Smooth muscle cell (in vitro differentiated cells): ENCODE data around the gene FBLN2. TPM values are rescaled to one million over a fixed set of nuclear protein-coding genes. Genes with fewer than 3 reads are reported as not detected.

Experiments
- DNase-seq: peaks from one replicate; lab custom pipeline; 2025; ENCODE audit not compliant: unreplicated experiment; lab: John Stamatoyannopoulos, UW
- H2AFZ ChIP-seq: fragments of 200-600 bp; sonication (generic); 2 replicates; pipeline ENCODE4 v1.6.0; 2016; ENCODE audit warnings: antibody characterized with exemption, low read depth, mild to moderate bottlenecking
- H3F3A ChIP-seq: fragments of 200-600 bp; sonication (generic); 2 replicates; pipeline ENCODE4 v1.6.0; 2017; ENCODE audit warnings: antibody characterized with exemption, low read depth
- H3K27ac ChIP-seq: fragments of 200-600 bp; sonication (generic); 2 replicates; pipeline ENCODE4 v1.5.1; 2016; ENCODE audit warnings: low read depth, mild to moderate bottlenecking
- H3K27me3 ChIP-seq: fragments of 200-600 bp; sonication (generic); 2 replicates; pipeline ENCODE4 v1.6.1; 2016; ENCODE audit warnings: low read depth, mild to moderate bottlenecking
- H3K36me3 ChIP-seq: fragments of 200-600 bp; sonication (generic); 2 replicates; pipeline ENCODE4 v1.5.1; 2016; ENCODE audit warnings: low read depth
- H3K4me1 ChIP-seq: fragments of 200-600 bp; sonication (generic); 2 replicates; pipeline ENCODE4 v1.5.1; 2016; ENCODE audit warnings: low read depth
- H3K4me2 ChIP-seq: fragments of 200-600 bp; sonication (generic); 2 replicates; pipeline ENCODE4 v1.6.0; 2016; ENCODE audit warnings: mild to moderate bottlenecking
- H3K4me3 ChIP-seq: fragments of 200-600 bp; sonication (generic); 2 replicates; pipeline ENCODE4 v1.5.1; 2016; ENCODE audit warnings: mild to moderate bottlenecking
- H3K79me2 ChIP-seq: fragments of 200-600 bp; sonication (generic); 2 replicates; pipeline ENCODE4 v1.6.0; 2016; ENCODE audit warnings: low read depth, mild to moderate bottlenecking
- H3K9ac ChIP-seq: fragments of 200-600 bp; sonication (generic); 2 replicates; pipeline ENCODE4 v1.6.0; 2016; ENCODE audit warnings: low read depth
- H3K9me3 ChIP-seq: fragments of 200-600 bp; sonication (generic); replicated peaks from 2 replicates; pipeline ENCODE4 v1.5.1; 2016; ENCODE audit warnings: low read depth
- H4K20me1 ChIP-seq: fragments of 200-600 bp; sonication (generic); 2 replicates; pipeline ENCODE4 v1.6.0; 2016; ENCODE audit warnings: low read depth
- WGBS: methylation state at CpG from one replicate; pipeline ENCODE4 v1.1.7; 2016; ENCODE audit warnings: low lambda C conversion rate; 5-methylcytosine and 5-hydroxymethylcytosine counted together
- polyA plus RNA-seq: library from polyadenylated mRNA; unstranded; fragments of >200 nt; fragmentation: Nextera tagmentation; extraction: Ambion mirVana; gene quantifications from 2 replicates; pipeline ENCODE4 v1.2.1, GENCODE V29; 2016
- total RNA-seq: library from RNA; depleted of rRNA; stranded (reverse); fragments of >200 nt; gene quantifications from 2 replicates; pipeline ENCODE4 v1.2.3, GENCODE V29; 2014
- TF ChIP-seq, protein P1 (sequence below): fragments of 200-600 bp; sonication (generic); IDR thresholded peaks from 2 replicates; pipeline ENCODE4 v1.5.1; 2017; ENCODE audit warnings: borderline replicate concordance, mild to moderate bottlenecking, antibody characterized with exemption; ENCODE audit not compliant: insufficient read depth, poor library complexity, severe bottlenecking

FBLN2 gene
- total and polyA plus RNA-seq, 2 experiments from 2014 or later: 159 to 390 TPM

DNA sequence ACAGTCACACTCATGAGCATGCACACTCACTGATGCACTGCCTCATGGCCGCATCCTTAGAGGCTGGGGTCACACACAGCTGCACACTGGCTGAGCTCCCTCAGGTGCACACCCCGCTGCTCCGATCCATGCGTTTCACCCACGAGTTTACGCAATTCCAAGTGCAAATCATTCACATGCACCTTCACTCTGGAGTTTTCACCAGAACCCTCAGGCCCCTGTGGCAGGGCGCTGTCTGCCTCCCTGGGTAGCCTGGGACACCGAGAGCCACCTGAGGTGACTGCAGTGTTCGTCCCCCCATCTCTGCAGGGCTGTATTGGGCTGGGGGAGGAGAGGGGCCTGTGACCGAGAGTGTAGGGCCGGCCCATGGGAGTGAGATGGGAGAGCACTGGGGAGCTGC lies 134.8 kb downstream of the FBLN2 start:
- H3K36me3 ChIP-seq: no peaks in the 10 kb centered on the region
- H3K27me3 ChIP-seq: peaks cover 6% of the 10 kb centered on the region
- no peak overlapping the region for H3K27ac ChIP-seq
- no peak overlapping the region for H3K4me3 ChIP-seq
- H3K9me3 ChIP-seq: no peaks in the 10 kb centered on the region
- no peak overlapping the region for H3K4me2 ChIP-seq
- no peak overlapping the region for H2AFZ ChIP-seq
- no peaks in the 10 kb centered on the region for H3K79me2 ChIP-seq
- H3F3A ChIP-seq: no peaks in the 10 kb centered on the region
- TF ChIP-seq, protein P1, sequence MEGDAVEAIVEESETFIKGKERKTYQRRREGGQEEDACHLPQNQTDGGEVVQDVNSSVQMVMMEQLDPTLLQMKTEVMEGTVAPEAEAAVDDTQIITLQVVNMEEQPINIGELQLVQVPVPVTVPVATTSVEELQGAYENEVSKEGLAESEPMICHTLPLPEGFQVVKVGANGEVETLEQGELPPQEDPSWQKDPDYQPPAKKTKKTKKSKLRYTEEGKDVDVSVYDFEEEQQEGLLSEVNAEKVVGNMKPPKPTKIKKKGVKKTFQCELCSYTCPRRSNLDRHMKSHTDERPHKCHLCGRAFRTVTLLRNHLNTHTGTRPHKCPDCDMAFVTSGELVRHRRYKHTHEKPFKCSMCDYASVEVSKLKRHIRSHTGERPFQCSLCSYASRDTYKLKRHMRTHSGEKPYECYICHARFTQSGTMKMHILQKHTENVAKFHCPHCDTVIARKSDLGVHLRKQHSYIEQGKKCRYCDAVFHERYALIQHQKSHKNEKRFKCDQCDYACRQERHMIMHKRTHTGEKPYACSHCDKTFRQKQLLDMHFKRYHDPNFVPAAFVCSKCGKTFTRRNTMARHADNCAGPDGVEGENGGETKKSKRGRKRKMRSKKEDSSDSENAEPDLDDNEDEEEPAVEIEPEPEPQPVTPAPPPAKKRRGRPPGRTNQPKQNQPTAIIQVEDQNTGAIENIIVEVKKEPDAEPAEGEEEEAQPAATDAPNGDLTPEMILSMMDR: no peak
- 97% methylated on average over 11 of the region's 11 CpGs for WGBS
- peaks cover 5% of the 10 kb centered on the region for H3K4me1 ChIP-seq
- no peak overlapping the region for H3K9ac ChIP-seq
- DNase-seq: no peak
- H4K20me1 ChIP-seq: no peaks in the 10 kb centered on the region

DNA sequence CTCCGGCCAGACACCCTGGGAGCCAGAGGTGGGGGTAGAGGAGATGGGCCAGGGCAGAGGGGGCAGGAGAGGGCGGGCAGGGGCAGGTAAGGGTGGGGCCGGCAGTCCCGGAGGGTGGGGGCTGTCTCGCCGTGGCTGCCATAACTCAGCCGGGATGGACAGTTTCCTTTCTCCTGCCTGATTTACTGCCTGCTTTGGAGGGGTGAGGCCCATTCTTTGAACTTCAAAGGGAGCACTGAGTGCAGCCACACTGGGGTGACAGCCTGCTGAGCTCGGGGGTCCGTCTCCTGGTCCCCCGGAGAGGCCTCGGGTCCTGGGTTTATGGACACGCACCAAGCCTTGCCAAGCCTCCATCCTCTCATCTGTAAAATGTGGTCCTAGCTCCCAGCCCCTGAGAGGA lies 135.4 kb downstream of the FBLN2 start:
- Histone ChIP-seq H3K27ac (no peak overlapping the region), H3K36me3 (no peaks in the 10 kb centered on the region), H3K9ac (no peak overlapping the region), H3F3A (no peaks in the 10 kb centered on the region), H2AFZ (no peak overlapping the region), H3K4me2 (no peak overlapping the region), H3K4me1 (peaks cover 5% of the 10 kb centered on the region), H3K9me3 (no peaks in the 10 kb centered on the region), H3K27me3 (peaks cover 3% of the 10 kb centered on the region), H3K79me2 (no peaks in the 10 kb centered on the region), H3K4me3 (no peak overlapping the region), H4K20me1 (no peaks in the 10 kb centered on the region)
- TF ChIP-seq, protein P1: no peak
- DNase-seq: no peak
- 86% methylated on average over 10 of the region's 12 CpGs for WGBS

DNA sequence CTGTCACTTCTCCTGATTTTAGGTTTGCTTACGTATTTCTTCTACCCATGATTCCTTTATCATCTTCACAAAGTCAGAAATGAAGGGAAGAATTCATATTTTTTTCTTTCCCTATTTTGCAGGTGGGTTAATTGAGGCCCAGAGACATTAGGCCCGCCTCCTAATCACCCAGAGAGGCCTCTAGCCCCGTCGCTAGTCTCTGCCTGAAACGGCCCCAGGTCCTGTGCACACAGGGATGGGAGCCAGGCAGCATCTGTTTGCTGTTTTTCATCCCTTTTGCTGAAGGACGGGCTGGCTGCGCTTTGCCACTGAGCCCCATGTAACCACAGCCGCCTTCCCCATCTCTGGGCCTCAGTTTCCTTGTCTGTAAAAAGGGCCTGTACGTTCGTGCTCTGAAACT lies 135.9 kb downstream of the FBLN2 start:
- no peak overlapping the region for H3K27ac ChIP-seq
- H3F3A ChIP-seq: no peaks in the 10 kb centered on the region
- DNase-seq: no peak
- TF ChIP-seq, protein P1: no peak
- no peak overlapping the region for H2AFZ ChIP-seq
- WGBS: 81% methylated on average over 10 of the region's 10 CpGs
- H3K9ac ChIP-seq: no peak overlapping the region
- H3K4me1 ChIP-seq: peaks cover 5% of the 10 kb centered on the region
- H4K20me1 ChIP-seq: no peaks in the 10 kb centered on the region
- no peaks in the 10 kb centered on the region for H3K9me3 ChIP-seq
- H3K36me3 ChIP-seq: no peaks in the 10 kb centered on the region
- H3K27me3 ChIP-seq: no peaks in the 10 kb centered on the region
- no peaks in the 10 kb centered on the region for H3K79me2 ChIP-seq
- H3K4me2 ChIP-seq: no peak overlapping the region
- H3K4me3 ChIP-seq: no peak overlapping the region

DNA sequence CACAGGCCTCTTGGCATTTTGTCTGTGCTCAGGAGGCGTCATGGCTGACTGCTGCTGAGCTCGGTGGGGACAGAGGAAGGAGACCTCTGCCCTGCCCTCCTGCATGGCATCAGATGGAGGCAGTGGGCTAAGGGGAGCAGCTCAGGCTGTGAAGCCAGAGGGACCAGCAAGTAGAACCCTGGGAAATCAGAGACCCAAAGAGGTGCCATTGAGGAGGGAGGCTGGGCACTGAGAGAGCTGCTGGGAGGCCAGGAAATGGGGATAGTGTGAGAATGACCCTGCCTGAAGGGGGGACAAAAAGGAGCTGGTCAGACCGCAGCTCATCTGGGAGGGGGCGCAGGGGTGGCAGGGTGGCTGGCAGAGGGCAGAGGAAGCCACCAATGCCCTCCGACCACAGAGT lies 136.8 kb downstream of the FBLN2 start:
- H3K4me1 ChIP-seq: peaks cover 10% of the 10 kb centered on the region
- no peak overlapping the region for H2AFZ ChIP-seq
- H3K4me2 ChIP-seq: no peak overlapping the region
- no peak overlapping the region for H3K9ac ChIP-seq
- no peaks in the 10 kb centered on the region for H3K36me3 ChIP-seq
- H3K4me3 ChIP-seq: no peak overlapping the region
- H3K79me2 ChIP-seq: no peaks in the 10 kb centered on the region
- no peak overlapping the region for H3K27ac ChIP-seq
- WGBS: 82% methylated on average over 5 of the region's 5 CpGs
- no peaks in the 10 kb centered on the region for H3K9me3 ChIP-seq
- H3F3A ChIP-seq: no peaks in the 10 kb centered on the region
- H3K27me3 ChIP-seq: peaks cover 6% of the 10 kb centered on the region
- DNase-seq: no peak
- H4K20me1 ChIP-seq: no peaks in the 10 kb centered on the region
- TF ChIP-seq, protein P1: no peak
